Measurements from ENCODE around the gene CCND1.

- TF ChIP-seq CTCF (conservative IDR thresholded peaks at IDR 0.05; ENCODE audit: low read depth, low read length) (no peak), EZH2 (IDR thresholded peaks at IDR 0.05; ENCODE audit: borderline replicate concordance, low read depth, low read length, poor library complexity, severe bottlenecking) (no peak)
Measured at GRCh38 chr11:69635195-69635594, 5.8 kb upstream of the CCND1 start.

Measured in A673 (cell line).